Smooth muscle cell (in vitro differentiated cells): Measurements from ENCODE around the gene KRTAP4-8. TPM values are rescaled to one million over a fixed set of nuclear protein-coding genes. Genes with fewer than 3 reads are reported as not detected.
A peak's percentile ranks its signal among the peaks of the same experiment; 100 is the strongest.
"Not testable (repeated sequence)": the region's sequence is repeated elsewhere in the genome, so short reads cannot be mapped to it uniquely, and the experiment has no call there.

ENCODE experiments used
- DNase-seq: peaks from one replicate; lab custom pipeline; 2025; ENCODE audit not compliant: unreplicated experiment; lab: John Stamatoyannopoulos, UW
- H2AFZ ChIP-seq: fragments of 200-600 bp; sonication (generic); 2 replicates; pipeline ENCODE4 v1.6.0; 2016; ENCODE audit warnings: antibody characterized with exemption, low read depth, mild to moderate bottlenecking
- H3F3A ChIP-seq: fragments of 200-600 bp; sonication (generic); 2 replicates; pipeline ENCODE4 v1.6.0; 2017; ENCODE audit warnings: antibody characterized with exemption, low read depth
- H3K27ac ChIP-seq: fragments of 200-600 bp; sonication (generic); 2 replicates; pipeline ENCODE4 v1.5.1; 2016; ENCODE audit warnings: low read depth, mild to moderate bottlenecking
- H3K27me3 ChIP-seq: fragments of 200-600 bp; sonication (generic); 2 replicates; pipeline ENCODE4 v1.6.1; 2016; ENCODE audit warnings: low read depth, mild to moderate bottlenecking
- H3K36me3 ChIP-seq: fragments of 200-600 bp; sonication (generic); 2 replicates; pipeline ENCODE4 v1.5.1; 2016; ENCODE audit warnings: low read depth
- H3K4me1 ChIP-seq: fragments of 200-600 bp; sonication (generic); 2 replicates; pipeline ENCODE4 v1.5.1; 2016; ENCODE audit warnings: low read depth
- H3K4me2 ChIP-seq: fragments of 200-600 bp; sonication (generic); 2 replicates; pipeline ENCODE4 v1.6.0; 2016; ENCODE audit warnings: mild to moderate bottlenecking
- H3K4me3 ChIP-seq: fragments of 200-600 bp; sonication (generic); 2 replicates; pipeline ENCODE4 v1.5.1; 2016; ENCODE audit warnings: mild to moderate bottlenecking
- H3K79me2 ChIP-seq: fragments of 200-600 bp; sonication (generic); 2 replicates; pipeline ENCODE4 v1.6.0; 2016; ENCODE audit warnings: low read depth, mild to moderate bottlenecking
- H3K9ac ChIP-seq: fragments of 200-600 bp; sonication (generic); 2 replicates; pipeline ENCODE4 v1.6.0; 2016; ENCODE audit warnings: low read depth
- H3K9me3 ChIP-seq: fragments of 200-600 bp; sonication (generic); replicated peaks from 2 replicates; pipeline ENCODE4 v1.5.1; 2016; ENCODE audit warnings: low read depth
- H4K20me1 ChIP-seq: fragments of 200-600 bp; sonication (generic); 2 replicates; pipeline ENCODE4 v1.6.0; 2016; ENCODE audit warnings: low read depth
- WGBS: methylation state at CpG from one replicate; pipeline ENCODE4 v1.1.7; 2016; ENCODE audit warnings: low lambda C conversion rate; 5-methylcytosine and 5-hydroxymethylcytosine counted together
- polyA plus RNA-seq: library from polyadenylated mRNA; unstranded; fragments of >200 nt; fragmentation: Nextera tagmentation; extraction: Ambion mirVana; gene quantifications from 2 replicates; pipeline ENCODE4 v1.2.1, GENCODE V29; 2016
- total RNA-seq: library from RNA; depleted of rRNA; stranded (reverse); fragments of >200 nt; gene quantifications from 2 replicates; pipeline ENCODE4 v1.2.3, GENCODE V29; 2014
- TF ChIP-seq, protein P1 (sequence below): fragments of 200-600 bp; sonication (generic); IDR thresholded peaks from 2 replicates; pipeline ENCODE4 v1.5.1; 2017; ENCODE audit warnings: borderline replicate concordance, mild to moderate bottlenecking, antibody characterized with exemption; ENCODE audit not compliant: insufficient read depth, poor library complexity, severe bottlenecking

The KRTAP4-8 gene
- total and polyA plus RNA-seq, 2 experiments from 2014 or later: not detected

DNA sequence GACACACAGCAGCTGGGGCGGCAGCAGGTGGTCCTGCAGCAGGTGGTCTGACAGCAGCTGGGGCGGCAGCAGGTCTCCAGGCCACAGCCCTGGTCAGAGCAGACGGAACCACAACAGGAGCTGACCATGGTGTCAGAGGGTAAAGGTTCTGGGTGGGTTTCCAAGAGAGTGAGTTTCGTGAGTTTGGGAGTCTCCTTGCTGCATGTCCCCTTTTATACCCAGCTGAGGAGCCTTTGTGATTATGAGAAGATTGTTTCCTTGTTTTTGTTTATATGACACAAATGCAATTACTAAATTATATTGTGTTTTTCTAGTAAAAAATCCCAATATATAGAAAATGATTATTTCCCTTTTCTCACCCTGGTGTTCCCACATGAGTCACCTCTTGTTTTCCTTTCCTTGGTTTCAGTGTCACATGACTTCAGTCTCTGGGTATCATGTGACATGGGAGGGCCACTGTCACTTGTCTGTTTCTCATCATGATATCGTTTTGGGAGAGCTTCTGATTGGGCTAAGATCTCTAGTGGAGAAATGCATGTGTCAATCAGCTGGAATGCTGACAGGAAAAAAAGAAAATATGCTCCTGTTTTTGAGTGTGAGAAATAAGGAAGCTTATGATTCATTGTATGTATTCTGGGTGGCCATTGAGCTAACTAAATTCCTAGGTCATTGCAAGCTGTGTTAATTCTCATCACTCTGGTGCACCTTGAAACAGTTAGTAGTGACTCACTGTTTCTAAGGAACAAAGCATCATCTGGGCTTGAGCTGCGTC lies 42.6 kb upstream of the KRTAP4-8 start, which contains the start of gene KRTAP4-6:
Gene KRTAP4-6, minus strand, starts transcription at position 185 of the 772 bp plus-strand sequence. Its CDS starts 57 bp downstream, at position 128.
- peak within 1 kb of the TSS; percentile 25 for H3K27ac ChIP-seq
- H3K4me2 ChIP-seq: no peak within 1 kb of the TSS
- H3K27me3 ChIP-seq: no peaks in the 10 kb centered on the region
- H3K36me3 ChIP-seq: no peaks in the 10 kb centered on the region
- no peak within 1 kb of the TSS for H3K4me3 ChIP-seq
- no peaks in the 10 kb centered on the region for H3K4me1 ChIP-seq
- H3K9ac ChIP-seq: no peak within 1 kb of the TSS
- WGBS: 88% methylated on average over 6 of the region's 6 CpGs
- H3F3A ChIP-seq: no peaks in the 10 kb centered on the region
- no peaks in the 10 kb centered on the region for H4K20me1 ChIP-seq
- peaks cover 3% of the 10 kb centered on the region for H3K9me3 ChIP-seq
- no peaks in the 10 kb centered on the region for H3K79me2 ChIP-seq
- TF ChIP-seq, protein P1, sequence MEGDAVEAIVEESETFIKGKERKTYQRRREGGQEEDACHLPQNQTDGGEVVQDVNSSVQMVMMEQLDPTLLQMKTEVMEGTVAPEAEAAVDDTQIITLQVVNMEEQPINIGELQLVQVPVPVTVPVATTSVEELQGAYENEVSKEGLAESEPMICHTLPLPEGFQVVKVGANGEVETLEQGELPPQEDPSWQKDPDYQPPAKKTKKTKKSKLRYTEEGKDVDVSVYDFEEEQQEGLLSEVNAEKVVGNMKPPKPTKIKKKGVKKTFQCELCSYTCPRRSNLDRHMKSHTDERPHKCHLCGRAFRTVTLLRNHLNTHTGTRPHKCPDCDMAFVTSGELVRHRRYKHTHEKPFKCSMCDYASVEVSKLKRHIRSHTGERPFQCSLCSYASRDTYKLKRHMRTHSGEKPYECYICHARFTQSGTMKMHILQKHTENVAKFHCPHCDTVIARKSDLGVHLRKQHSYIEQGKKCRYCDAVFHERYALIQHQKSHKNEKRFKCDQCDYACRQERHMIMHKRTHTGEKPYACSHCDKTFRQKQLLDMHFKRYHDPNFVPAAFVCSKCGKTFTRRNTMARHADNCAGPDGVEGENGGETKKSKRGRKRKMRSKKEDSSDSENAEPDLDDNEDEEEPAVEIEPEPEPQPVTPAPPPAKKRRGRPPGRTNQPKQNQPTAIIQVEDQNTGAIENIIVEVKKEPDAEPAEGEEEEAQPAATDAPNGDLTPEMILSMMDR: no peak
- no peak within 1 kb of the TSS for H2AFZ ChIP-seq
- no peak for DNase-seq

DNA sequence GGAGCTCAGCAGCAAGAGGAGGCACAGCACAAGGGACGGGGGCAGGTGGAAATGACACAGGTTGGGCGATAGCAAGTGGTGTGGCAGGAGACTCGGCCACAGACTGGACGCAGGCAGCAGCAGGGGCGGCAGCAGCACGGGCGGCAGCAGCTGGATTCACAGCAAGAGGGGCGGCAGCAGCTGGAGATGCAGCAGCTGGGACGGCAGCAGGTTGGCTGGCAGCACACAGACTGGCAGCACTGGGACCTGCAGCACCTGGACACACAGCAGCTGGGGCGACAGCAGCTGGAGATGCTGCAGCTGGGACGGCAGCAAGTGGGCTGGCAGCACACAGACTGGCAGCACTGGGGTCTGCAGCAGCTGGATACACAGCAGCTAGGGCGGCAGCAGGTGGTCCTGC lies 41.9 kb upstream of the KRTAP4-8 start:
- H3K36me3 ChIP-seq, H3K4me2 ChIP-seq, H3K9ac ChIP-seq, H3K79me2 ChIP-seq, H2AFZ ChIP-seq, H3K27ac ChIP-seq, H3K4me3 ChIP-seq, H4K20me1 ChIP-seq, DNase-seq, H3F3A ChIP-seq, H3K4me1 ChIP-seq, H3K9me3 ChIP-seq, H3K27me3 ChIP-seq: not testable (repeated sequence)
- WGBS: 91% methylated on average over 11 of the region's 12 CpGs

DNA sequence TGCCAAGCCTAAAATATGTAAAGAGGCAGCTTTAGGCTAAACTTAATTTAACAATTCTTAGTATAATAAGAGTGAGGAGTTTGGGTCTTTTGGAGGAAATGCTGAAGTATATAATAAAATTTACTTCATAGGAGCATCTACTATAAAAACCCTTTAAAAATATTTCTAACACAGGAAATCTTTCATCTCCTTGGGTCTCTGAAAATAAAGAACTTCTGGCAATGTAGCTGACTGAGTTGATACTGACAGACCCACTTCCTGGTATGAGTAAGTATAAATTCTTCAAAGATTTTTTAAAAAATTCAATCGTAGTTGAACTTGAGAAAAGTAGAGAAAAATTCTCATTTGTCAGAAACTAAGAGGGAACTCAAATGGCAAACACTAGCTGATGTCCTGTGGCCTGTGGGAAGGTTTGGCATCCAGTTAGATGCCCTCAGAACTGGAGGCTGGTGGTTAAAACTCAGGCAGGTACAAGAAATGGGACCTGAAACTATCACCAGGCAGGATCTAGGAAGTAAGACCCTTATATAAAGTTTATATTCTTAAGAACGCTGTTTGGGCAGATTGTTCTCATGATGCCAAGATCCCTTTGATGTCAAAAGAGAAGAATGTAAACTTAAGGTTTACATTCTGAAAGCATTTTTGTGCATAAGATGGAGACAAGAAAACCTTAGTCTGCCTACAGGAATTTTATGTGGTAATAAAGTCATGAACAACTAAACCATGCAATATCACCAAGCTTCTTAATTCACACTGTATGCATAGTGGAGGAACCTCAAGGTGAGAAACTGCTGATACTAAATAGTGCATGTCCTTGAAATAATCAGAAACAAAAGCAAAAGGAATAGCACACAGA lies 36.2 kb upstream of the KRTAP4-8 start:
- Histone ChIP-seq H3K9me3 (peaks cover 3% of the 10 kb centered on the region), H3F3A (no peaks in the 10 kb centered on the region), H3K36me3 (no peaks in the 10 kb centered on the region), H3K4me3 (no peak overlapping the region), H3K27ac (no peak overlapping the region), H2AFZ (no peak overlapping the region), H3K4me1 (no peaks in the 10 kb centered on the region), H3K27me3 (no peaks in the 10 kb centered on the region), H3K79me2 (no peaks in the 10 kb centered on the region), H3K4me2 (no peak overlapping the region), H4K20me1 (no peaks in the 10 kb centered on the region), H3K9ac (no peak overlapping the region)
- WGBS: 86% methylated on average over 2 of the region's 2 CpGs
- TF ChIP-seq, protein P1: no peak
- DNase-seq: no peak

DNA sequence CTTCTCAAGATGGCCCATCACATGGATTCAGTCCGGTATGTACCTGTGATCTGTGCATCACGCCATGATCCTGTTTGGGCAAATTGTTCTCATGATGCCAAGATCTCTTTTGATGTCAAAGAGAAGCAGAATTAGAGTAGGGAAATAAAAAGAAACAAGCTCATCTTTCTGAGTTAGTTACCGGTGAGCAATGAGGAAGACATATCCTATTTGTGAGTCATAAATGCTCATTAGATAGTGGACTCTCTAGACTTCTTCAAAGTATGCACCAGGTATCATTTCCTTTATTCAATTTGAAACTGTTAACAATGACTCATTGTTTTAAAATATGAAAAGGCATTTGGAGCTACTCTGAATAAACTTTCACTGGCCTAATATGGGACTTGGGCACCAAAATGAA lies 34.0 kb upstream of the KRTAP4-8 start:
- Histone ChIP-seq H3K4me3 (no peak overlapping the region), H3K4me1 (no peaks in the 10 kb centered on the region), H3F3A (no peaks in the 10 kb centered on the region), H3K9me3 (peaks cover 2% of the 10 kb centered on the region), H3K4me2 (no peak overlapping the region), H2AFZ (no peak overlapping the region), H3K79me2 (no peaks in the 10 kb centered on the region), H3K36me3 (no peaks in the 10 kb centered on the region), H3K27me3 (no peaks in the 10 kb centered on the region), H3K9ac (no peak overlapping the region), H3K27ac (peak overlapping the region; percentile 53), H4K20me1 (no peaks in the 10 kb centered on the region)
- WGBS: 68% methylated on average over 3 of the region's 3 CpGs
- TF ChIP-seq, protein P1: no peak
- no peak for DNase-seq
